ENCODE measurements around the gene CEP78. TPM values are rescaled to one million over a fixed set of nuclear protein-coding genes. Genes with fewer than 3 reads are reported as not detected.
"Not testable (repeated sequence)": the region's sequence is repeated elsewhere in the genome, so short reads cannot be mapped to it uniquely, and the experiment has no call there.

Gene CEP78
- total RNA-seq, 3 donors from 2014 or later: 5.7 to 15.6 (median 11.2) TPM

- Histone ChIP-seq H3K36me3 (ENCODE audit: low read depth) (no peaks in the 10 kb centered on the region), H3K9me3 (no peaks in the 10 kb centered on the region), H3K4me1 (ENCODE audit: low read depth) (no peaks in the 10 kb centered on the region), H3K4me3 (no peak overlapping the region)
- ATAC-seq: no peak
- TF ChIP-seq, protein P1, sequence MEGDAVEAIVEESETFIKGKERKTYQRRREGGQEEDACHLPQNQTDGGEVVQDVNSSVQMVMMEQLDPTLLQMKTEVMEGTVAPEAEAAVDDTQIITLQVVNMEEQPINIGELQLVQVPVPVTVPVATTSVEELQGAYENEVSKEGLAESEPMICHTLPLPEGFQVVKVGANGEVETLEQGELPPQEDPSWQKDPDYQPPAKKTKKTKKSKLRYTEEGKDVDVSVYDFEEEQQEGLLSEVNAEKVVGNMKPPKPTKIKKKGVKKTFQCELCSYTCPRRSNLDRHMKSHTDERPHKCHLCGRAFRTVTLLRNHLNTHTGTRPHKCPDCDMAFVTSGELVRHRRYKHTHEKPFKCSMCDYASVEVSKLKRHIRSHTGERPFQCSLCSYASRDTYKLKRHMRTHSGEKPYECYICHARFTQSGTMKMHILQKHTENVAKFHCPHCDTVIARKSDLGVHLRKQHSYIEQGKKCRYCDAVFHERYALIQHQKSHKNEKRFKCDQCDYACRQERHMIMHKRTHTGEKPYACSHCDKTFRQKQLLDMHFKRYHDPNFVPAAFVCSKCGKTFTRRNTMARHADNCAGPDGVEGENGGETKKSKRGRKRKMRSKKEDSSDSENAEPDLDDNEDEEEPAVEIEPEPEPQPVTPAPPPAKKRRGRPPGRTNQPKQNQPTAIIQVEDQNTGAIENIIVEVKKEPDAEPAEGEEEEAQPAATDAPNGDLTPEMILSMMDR (IDR thresholded peaks at IDR 0.05): no peak
- DNase-seq: no peak
- intact Hi-C loops (cut with DNase I, micrococcal nuclease): no loop called here
Measured at GRCh38 chr9:78191931-78192330, 43.9 kb upstream of the CEP78 start.

GRCh38 chr9:78196258-78196657 lies 39.6 kb upstream of the CEP78 start:
- Histone ChIP-seq H3K4me1 (ENCODE audit: low read depth) (no peaks in the 10 kb centered on the region), H3K4me3 (no peak overlapping the region), H3K36me3 (ENCODE audit: low read depth) (no peaks in the 10 kb centered on the region), H3K9me3 (no peaks in the 10 kb centered on the region)
- TF ChIP-seq, protein P1 (IDR thresholded peaks at IDR 0.05): no peak
- no peak for DNase-seq
- intact Hi-C loops (cut with DNase I, micrococcal nuclease): no loop called here
- ATAC-seq: no peak

GRCh38 chr9:78201158-78201777 lies 34.6 kb upstream of the CEP78 start:
- H3K36me3 ChIP-seq (ENCODE audit: low read depth); H3K4me1 ChIP-seq (ENCODE audit: low read depth); H3K4me3 ChIP-seq; H3K9me3 ChIP-seq; intact Hi-C loops (cut with DNase I, micrococcal nuclease): not testable (repeated sequence)
- peak; percentile 72 for ATAC-seq
- peak; percentile 62 to 82 (median 71) for DNase-seq

GRCh38 chr9:78207319-78207718 lies 28.6 kb upstream of the CEP78 start:
- TF ChIP-seq, protein P1 (IDR thresholded peaks at IDR 0.05): no peak
- Histone ChIP-seq H3K9me3 (no peaks in the 10 kb centered on the region), H3K4me3 (no peak overlapping the region), H3K36me3 (ENCODE audit: low read depth) (no peaks in the 10 kb centered on the region), H3K4me1 (ENCODE audit: low read depth) (no peaks in the 10 kb centered on the region)
- intact Hi-C loops (cut with DNase I, micrococcal nuclease): no loop called here
- ATAC-seq: no peak
- DNase-seq: no peak

- no peaks in the 10 kb centered on the region for H3K36me3 ChIP-seq (ENCODE audit: low read depth)
- no peaks in the 10 kb centered on the region for H3K4me1 ChIP-seq (ENCODE audit: low read depth)
- no peaks in the 10 kb centered on the region for H3K9me3 ChIP-seq
- DNase-seq (no peak), ATAC-seq (no peak)
- TF ChIP-seq, protein P1 (IDR thresholded peaks at IDR 0.05): no peak
- H3K4me3 ChIP-seq: no peak overlapping the region
- intact Hi-C loops (cut with DNase I, micrococcal nuclease): no loop called here
Measured at GRCh38 chr9:78207901-78208300, 28.0 kb upstream of the CEP78 start.

GRCh38 chr9:78209127-78209526 lies 26.7 kb upstream of the CEP78 start:
- no peak overlapping the region for H3K4me3 ChIP-seq
- H3K36me3 ChIP-seq (ENCODE audit: low read depth): no peaks in the 10 kb centered on the region
- no peak for ATAC-seq

More at GRCh38 chr9:78209127-78209526, 26.7 kb upstream of the CEP78 start:
- TF ChIP-seq, protein P1 (IDR thresholded peaks at IDR 0.05): no peak
- no peaks in the 10 kb centered on the region for H3K4me1 ChIP-seq (ENCODE audit: low read depth)
- DNase-seq: no peak
- H3K9me3 ChIP-seq: no peaks in the 10 kb centered on the region
- intact Hi-C loops (cut with DNase I, micrococcal nuclease): no loop called here

All from mucosa of descending colon (tissue), 3 donors.